ENCODE measurements around the gene RAB36.

Gene RAB36

DNA sequence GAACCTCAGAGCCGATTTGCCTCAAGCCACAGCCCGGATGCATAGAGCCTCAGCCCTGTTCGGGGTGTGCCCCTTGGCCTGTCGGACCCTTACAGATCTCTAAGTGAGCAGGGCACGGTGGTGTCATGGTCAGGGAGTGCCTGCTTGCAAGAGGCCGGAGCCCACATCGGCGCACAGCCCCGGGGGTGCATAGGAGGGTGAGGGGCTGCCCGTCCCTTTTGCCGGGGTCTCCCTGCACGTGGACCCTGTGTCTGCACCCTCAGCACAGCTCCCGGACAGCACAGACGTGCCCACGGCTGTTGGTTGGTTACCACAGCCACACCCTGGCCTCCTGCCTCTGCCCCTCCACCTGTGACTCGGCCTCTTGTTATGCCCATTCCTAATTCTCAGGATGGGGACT lies 6.5 kb downstream of the RAB36 start:
- no peak overlapping the region for H3K27ac ChIP-seq (ENCODE audit: low read depth, low read length)
- no peaks in the 10 kb centered on the region for H3K27me3 ChIP-seq (ENCODE audit: control insufficient read depth, insufficient read depth, low read length)
- no peak overlapping the region for H3K4me3 ChIP-seq (ENCODE audit: low read length)
- H3K9ac ChIP-seq (ENCODE audit: low read length) = no peak overlapping the region
- H3K36me3 ChIP-seq (ENCODE audit: control insufficient read depth, insufficient read depth, low read length) = no peaks in the 10 kb centered on the region
- no peaks in the 10 kb centered on the region for H3K4me1 ChIP-seq (ENCODE audit: control insufficient read depth, insufficient read depth, low read length)

DNA sequence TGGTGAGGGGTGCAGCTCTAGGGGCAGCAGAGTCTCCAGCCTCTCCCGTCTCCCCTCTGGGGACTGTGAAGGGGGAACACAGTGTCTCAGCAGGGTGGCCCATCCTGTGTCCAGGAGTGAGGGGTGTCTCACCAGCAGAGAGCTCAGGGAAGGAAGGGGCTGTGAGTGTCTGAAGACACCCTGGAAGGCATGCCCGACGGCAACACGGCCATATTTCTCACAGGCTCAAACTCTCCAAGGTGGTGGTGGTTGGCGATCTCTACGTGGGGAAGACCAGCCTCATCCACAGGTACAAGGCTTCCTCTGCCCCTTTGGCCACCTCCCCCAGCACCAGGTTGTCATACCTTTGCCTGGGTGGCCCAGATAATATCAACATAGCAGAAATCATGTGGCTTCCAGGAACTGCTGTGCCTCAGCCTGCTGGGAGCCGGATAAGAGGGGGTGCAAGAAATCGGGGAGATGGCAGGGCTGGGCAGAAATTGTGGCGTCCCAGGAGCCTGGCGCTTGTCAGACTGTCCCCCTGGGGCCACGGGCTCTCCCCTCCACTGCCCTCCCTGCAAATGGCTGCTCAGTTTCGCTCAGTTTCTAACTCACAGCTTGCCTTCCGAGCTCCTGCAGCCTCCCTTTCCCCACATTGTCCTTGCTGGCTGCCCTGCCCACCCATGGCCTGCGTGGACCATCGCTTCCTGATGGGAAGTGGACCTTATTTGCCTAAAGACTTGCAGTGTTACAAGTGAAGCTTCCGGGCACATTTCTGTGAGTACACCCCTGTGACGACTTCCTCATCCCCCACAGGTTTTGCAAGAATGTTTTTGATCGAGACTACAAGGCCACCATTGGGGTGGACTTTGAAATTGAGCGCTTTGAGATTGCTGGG lies 7.2 kb downstream of the RAB36 start:
- no peaks in the 10 kb centered on the region for H3K4me1 ChIP-seq (ENCODE audit: control insufficient read depth, insufficient read depth, low read length)
- no peaks in the 10 kb centered on the region for H3K27me3 ChIP-seq (ENCODE audit: control insufficient read depth, insufficient read depth, low read length)
- no peak overlapping the region for H3K4me3 ChIP-seq (ENCODE audit: low read length)
- H3K36me3 ChIP-seq (ENCODE audit: control insufficient read depth, insufficient read depth, low read length) = no peaks in the 10 kb centered on the region
- no peak overlapping the region for H3K9ac ChIP-seq (ENCODE audit: low read length)
- no peak overlapping the region for H3K27ac ChIP-seq (ENCODE audit: low read depth, low read length)

DNA sequence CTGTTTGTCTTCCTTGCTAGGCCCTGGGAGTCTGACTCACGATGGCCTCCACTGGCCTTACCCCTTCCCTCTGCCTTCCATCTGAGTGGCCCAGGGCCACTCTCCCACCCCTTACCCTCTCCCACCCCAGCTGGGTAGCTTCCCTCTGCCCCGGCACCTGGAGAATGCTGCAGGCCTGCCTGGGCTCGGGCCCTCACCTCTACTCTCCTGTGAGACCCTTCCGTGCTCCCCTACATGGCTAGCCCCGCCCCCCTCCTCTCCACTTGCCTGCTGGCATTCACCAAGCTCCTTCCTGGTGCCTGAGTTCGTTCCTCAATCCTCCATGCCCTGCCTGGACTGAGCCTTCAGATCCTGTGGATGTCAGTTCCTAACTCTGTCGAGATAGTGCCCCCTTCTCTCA lies 8.7 kb downstream of the RAB36 start:
- Histone ChIP-seq H3K4me3 (ENCODE audit: low read length) (no peak overlapping the region), H3K9ac (ENCODE audit: low read length) (no peak overlapping the region), H3K4me1 (ENCODE audit: control insufficient read depth, insufficient read depth, low read length) (no peaks in the 10 kb centered on the region), H3K27me3 (ENCODE audit: control insufficient read depth, insufficient read depth, low read length) (no peaks in the 10 kb centered on the region), H3K27ac (ENCODE audit: low read depth, low read length) (no peak overlapping the region), H3K36me3 (ENCODE audit: control insufficient read depth, insufficient read depth, low read length) (no peaks in the 10 kb centered on the region)

DNA sequence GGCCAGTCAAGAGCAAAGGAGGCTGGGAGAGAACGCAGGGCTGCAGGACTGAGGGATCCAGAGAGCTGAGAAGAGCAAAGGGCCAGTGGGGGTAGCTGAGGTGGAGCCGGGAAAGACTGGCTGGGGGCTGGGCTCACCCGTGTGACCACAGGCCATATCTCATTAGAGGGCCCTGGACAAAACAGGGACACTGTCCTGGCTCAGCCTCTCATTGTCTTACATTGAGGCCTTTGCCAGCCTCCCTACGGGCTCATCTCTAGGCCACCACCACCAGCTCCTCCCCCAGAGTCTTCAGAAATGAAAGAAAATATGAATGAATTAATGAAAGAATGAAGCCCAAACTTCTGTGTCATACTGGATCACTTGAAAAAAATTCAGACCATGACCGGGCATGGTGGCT lies 9.2 kb downstream of the RAB36 start:
- Histone ChIP-seq H3K4me3 (ENCODE audit: low read length) (no peak overlapping the region), H3K27ac (ENCODE audit: low read depth, low read length) (no peak overlapping the region), H3K36me3 (ENCODE audit: control insufficient read depth, insufficient read depth, low read length) (no peaks in the 10 kb centered on the region), H3K9ac (ENCODE audit: low read length) (no peak overlapping the region), H3K4me1 (ENCODE audit: control insufficient read depth, insufficient read depth, low read length) (no peaks in the 10 kb centered on the region), H3K27me3 (ENCODE audit: control insufficient read depth, insufficient read depth, low read length) (no peaks in the 10 kb centered on the region)

DNA sequence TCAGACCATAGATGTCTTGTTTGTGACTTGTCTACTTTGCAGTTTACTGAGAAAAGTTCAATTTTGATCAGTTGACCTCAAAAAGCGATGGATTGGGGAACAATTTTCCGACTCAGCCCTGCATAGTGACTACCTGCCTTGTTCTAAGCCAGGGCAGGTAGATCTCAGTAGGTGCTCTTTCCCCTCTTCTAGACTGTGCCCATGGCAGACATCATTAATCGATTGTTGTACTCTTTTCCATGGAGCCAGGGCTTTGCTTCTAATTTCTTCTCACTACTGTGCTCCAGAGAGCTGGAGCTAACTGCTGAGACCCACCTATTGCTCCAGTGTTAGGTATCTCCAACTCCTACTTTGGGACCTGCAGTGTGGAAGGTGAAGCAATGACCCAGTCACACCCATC lies 9.9 kb downstream of the RAB36 start:
- Histone ChIP-seq H3K36me3 (ENCODE audit: control insufficient read depth, insufficient read depth, low read length) (no peaks in the 10 kb centered on the region), H3K27ac (ENCODE audit: low read depth, low read length) (no peak overlapping the region), H3K9ac (ENCODE audit: low read length) (no peak overlapping the region), H3K4me1 (ENCODE audit: control insufficient read depth, insufficient read depth, low read length) (no peaks in the 10 kb centered on the region), H3K4me3 (ENCODE audit: low read length) (no peak overlapping the region), H3K27me3 (ENCODE audit: control insufficient read depth, insufficient read depth, low read length) (no peaks in the 10 kb centered on the region)

DNA sequence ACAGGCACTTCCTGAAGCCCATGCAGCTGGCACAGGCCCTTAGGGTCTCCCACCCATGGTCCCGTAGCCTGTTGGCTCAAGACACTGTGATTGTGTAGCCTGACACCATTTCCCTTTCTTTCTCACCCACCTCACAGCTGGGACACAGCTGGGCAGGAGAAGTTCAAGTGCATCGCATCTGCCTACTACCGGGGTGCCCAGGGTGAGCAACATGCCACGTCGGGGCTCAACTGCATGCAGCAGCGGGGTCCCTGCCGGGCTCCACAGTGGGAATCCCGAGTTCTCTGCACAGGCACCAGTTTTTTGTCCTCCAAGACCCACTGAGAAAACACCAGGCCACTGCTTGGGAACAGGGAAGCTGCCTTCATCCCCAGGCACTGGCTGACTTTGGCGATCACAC lies 10.6 kb downstream of the RAB36 start:
- H3K4me1 ChIP-seq (ENCODE audit: control insufficient read depth, insufficient read depth, low read length) = no peaks in the 10 kb centered on the region
- H3K36me3 ChIP-seq (ENCODE audit: control insufficient read depth, insufficient read depth, low read length) = no peaks in the 10 kb centered on the region
- no peak overlapping the region for H3K9ac ChIP-seq (ENCODE audit: low read length)
- H3K27me3 ChIP-seq (ENCODE audit: control insufficient read depth, insufficient read depth, low read length) = no peaks in the 10 kb centered on the region
- no peak overlapping the region for H3K4me3 ChIP-seq (ENCODE audit: low read length)
- H3K27ac ChIP-seq (ENCODE audit: low read depth, low read length) = no peak overlapping the region

DNA sequence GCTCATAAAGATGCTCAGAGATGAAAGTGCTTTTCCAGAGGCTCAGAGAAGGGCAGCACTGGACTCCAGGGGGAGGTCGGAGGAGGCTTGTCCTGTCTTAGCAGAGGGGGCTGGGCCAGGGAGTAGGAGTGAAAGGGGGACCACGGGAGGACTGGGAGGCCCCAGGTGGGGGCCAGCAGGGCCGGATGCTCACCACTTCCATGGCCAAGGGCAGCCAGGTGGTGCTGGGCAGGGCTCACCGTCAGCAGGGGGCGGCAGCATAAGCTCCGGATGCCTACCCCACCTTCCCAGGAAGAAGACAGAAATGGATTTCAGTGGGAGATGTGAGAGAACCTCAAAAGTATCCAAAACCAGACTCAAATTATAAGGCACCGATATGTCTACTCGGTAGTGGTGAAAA lies 11.0 kb downstream of the RAB36 start:
- Histone ChIP-seq H3K27ac (ENCODE audit: low read depth, low read length) (no peak overlapping the region), H3K4me3 (ENCODE audit: low read length) (no peak overlapping the region), H3K36me3 (ENCODE audit: control insufficient read depth, insufficient read depth, low read length) (no peaks in the 10 kb centered on the region), H3K9ac (ENCODE audit: low read length) (no peak overlapping the region), H3K4me1 (ENCODE audit: control insufficient read depth, insufficient read depth, low read length) (no peaks in the 10 kb centered on the region), H3K27me3 (ENCODE audit: control insufficient read depth, insufficient read depth, low read length) (no peaks in the 10 kb centered on the region)

DNA sequence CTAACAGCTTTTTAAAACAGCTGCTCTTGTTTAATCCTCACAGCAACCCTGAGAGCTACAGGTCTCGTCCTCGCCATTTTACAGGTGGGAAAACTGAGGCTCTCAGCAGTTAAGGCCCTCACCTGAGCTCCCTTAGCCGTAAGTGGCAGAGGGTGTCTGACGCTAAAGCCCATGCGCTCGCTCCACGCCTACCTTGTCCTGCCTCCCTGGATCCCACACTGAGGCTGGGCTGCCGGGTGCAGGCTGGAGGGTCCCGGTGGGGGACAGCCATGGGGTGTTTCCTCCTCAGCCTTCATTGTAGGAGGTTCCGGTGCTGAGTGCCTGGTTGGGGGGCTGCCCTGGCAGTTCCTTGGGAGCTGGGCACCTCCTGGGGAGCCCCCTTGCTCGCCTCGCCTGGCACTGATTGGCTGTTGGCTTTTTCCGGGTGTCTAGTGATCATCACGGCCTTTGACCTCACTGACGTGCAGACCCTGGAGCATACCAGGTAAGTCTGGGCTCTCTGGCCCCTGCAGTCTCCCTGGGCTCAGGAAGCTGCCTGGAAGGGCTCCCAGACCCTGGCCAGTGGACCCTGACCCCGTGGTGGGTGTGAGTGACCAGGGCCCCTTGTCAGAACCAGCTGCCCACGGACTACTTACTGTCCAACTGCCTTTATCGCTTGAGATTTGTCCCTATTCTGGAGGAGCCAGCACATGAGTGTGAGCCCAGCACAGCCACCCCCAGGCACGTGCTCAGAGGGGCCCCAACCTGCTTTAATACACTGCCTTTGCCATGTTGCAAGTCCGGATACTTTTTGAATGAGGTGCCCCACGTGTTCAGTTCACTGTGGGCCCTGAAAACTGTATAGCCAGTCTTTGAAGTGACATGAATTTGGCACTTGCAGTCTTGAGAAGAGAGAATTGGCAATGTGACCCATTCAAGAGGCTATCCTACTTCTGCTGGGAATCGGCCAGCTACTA lies 12.6 kb downstream of the RAB36 start:
- no peak overlapping the region for H3K27ac ChIP-seq (ENCODE audit: low read depth, low read length)
- no peaks in the 10 kb centered on the region for H3K36me3 ChIP-seq (ENCODE audit: control insufficient read depth, insufficient read depth, low read length)

DNA sequence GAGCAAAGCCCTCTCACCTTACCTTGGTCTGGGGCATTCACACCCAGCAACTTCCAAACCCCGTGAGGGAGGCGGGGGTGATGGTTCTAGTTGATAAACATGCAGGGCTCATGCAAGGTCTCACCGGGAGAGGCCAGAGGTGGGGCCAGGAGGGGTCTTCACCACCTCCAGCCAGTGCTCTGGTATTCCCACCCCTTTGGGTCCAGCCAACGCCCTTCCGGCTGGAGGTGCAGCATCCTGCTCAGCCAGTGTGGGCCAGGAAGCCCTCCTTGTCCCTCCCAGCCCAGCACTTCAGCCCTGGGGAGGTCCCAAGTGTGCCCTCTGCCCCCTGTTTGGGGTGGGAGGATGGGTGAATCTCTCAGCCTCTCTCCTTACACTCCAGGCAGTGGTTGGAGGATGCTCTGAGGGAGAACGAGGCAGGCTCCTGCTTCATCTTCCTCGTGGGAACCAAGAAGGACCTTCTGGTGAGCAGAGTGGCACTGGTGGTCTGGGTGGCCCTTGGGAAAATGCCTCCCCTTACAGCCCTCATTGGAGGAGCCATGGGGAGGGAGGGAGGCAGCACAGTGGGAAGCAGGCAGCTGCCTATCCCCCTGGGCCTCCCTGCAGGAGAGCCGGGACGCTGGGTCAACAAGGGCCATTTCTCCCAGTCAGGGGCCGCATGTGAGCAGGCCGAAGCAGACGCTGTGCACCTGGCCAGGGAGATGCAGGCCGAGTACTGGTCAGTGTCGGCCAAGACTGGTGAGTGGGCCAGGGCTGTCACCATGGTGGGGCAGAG lies 13.4 kb downstream of the RAB36 start:
- Histone ChIP-seq H3K36me3 (ENCODE audit: control insufficient read depth, insufficient read depth, low read length) (no peaks in the 10 kb centered on the region), H3K4me3 (ENCODE audit: low read length) (no peak overlapping the region), H3K27ac (ENCODE audit: low read depth, low read length) (no peak overlapping the region), H3K4me1 (ENCODE audit: control insufficient read depth, insufficient read depth, low read length) (no peaks in the 10 kb centered on the region), H3K27me3 (ENCODE audit: control insufficient read depth, insufficient read depth, low read length) (no peaks in the 10 kb centered on the region), H3K9ac (ENCODE audit: low read length) (no peak overlapping the region)

More for the DNA sequence above, 12.6 kb downstream of the RAB36 start:
- Histone ChIP-seq H3K4me1 (ENCODE audit: control insufficient read depth, insufficient read depth, low read length) (no peaks in the 10 kb centered on the region), H3K4me3 (ENCODE audit: low read length) (no peak overlapping the region), H3K27me3 (ENCODE audit: control insufficient read depth, insufficient read depth, low read length) (no peaks in the 10 kb centered on the region), H3K9ac (ENCODE audit: low read length) (no peak overlapping the region)

DNA sequence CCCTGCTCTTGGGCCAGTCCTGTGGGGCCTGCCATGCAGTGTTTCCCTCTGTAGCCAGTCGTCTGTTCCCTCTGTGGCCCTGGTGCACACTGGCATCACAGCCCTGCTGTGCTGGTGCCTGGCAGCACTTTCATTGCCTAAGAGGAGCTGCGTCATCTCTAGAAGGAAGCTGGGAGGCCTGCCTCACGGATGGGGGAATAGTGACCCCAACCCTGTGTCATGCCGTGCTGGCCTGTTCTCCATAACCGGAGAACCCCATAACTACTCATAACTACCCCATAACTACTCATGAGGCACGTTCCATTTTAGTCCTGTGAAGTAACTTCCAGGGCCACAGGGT lies 14.0 kb downstream of the RAB36 start:
- H3K27ac ChIP-seq (ENCODE audit: low read depth, low read length) = no peak overlapping the region
- H3K36me3 ChIP-seq (ENCODE audit: control insufficient read depth, insufficient read depth, low read length) = no peaks in the 10 kb centered on the region
- no peak overlapping the region for H3K9ac ChIP-seq (ENCODE audit: low read length)
- no peaks in the 10 kb centered on the region for H3K4me1 ChIP-seq (ENCODE audit: control insufficient read depth, insufficient read depth, low read length)
- H3K4me3 ChIP-seq (ENCODE audit: low read length) = no peak overlapping the region
- no peaks in the 10 kb centered on the region for H3K27me3 ChIP-seq (ENCODE audit: control insufficient read depth, insufficient read depth, low read length)

DNA sequence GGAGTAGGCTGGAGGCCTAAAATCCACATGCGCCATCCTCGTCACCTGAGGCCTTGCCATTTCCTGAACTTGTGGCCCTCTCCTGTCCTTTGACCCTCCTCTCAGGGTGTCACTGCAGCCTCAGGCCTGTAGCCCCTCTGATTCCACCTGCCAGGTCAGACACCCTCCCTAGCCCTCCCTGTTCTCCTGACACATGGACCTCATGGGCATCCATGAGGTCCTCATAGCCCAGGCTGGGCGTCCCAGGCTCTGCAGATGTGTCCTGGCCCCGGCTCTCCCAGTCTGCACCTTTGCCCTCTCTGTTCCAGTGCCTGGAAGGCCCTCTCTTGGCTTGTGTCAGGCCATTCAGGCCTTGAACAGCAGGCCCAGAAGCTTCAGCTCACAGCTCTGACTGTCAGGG lies 15.8 kb downstream of the RAB36 start:
- Histone ChIP-seq H3K27ac (ENCODE audit: low read depth, low read length) (no peak overlapping the region), H3K9ac (ENCODE audit: low read length) (no peak overlapping the region), H3K36me3 (ENCODE audit: control insufficient read depth, insufficient read depth, low read length) (no peaks in the 10 kb centered on the region), H3K4me1 (ENCODE audit: control insufficient read depth, insufficient read depth, low read length) (no peaks in the 10 kb centered on the region), H3K27me3 (ENCODE audit: control insufficient read depth, insufficient read depth, low read length) (no peaks in the 10 kb centered on the region), H3K4me3 (ENCODE audit: low read length) (no peak overlapping the region)

DNA sequence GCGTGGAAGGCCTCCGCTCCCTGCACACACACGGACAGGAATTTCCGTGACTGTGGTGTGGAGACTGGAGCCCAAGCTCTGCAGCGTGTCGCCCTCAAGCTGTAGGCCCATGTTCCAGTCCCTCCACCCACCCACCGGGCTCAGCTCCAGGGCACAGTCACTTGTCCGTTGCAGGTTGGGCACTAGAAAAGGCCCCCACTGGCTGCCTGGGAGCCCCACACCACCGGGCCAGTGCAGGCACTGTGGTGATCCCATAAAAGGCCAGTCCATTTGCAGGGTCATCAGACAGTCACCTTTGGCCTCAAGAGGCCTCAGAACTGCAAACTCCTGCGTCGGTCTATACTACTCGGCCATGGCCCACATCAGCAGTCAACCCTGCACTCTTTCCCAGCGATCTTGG lies 16.3 kb downstream of the RAB36 start:
- no peak overlapping the region for H3K4me3 ChIP-seq (ENCODE audit: low read length)
- no peaks in the 10 kb centered on the region for H3K36me3 ChIP-seq (ENCODE audit: control insufficient read depth, insufficient read depth, low read length)
- no peaks in the 10 kb centered on the region for H3K27me3 ChIP-seq (ENCODE audit: control insufficient read depth, insufficient read depth, low read length)
- no peak overlapping the region for H3K9ac ChIP-seq (ENCODE audit: low read length)
- H3K27ac ChIP-seq (ENCODE audit: low read depth, low read length) = no peak overlapping the region
- no peaks in the 10 kb centered on the region for H3K4me1 ChIP-seq (ENCODE audit: control insufficient read depth, insufficient read depth, low read length)
